Lower leg skin (tissue), 3 donors: ENCODE data around the gene CCDC74A.

Experiments used
- POLR2A ChIP-seq, 2 donors: fragments of 450-650 bp; IDR thresholded peaks; one replicate each; pipeline ENCODE4 v1.6.1; 2016 to 2017; ENCODE audit warnings: antibody characterized with exemption in 2 of 2, mild to moderate bottlenecking in 1 of 2, moderate library complexity in 1 of 2
- TF ChIP-seq, protein P1 (sequence below), 3 donors: fragments of 450-650 bp; IDR thresholded peaks; one replicate each; pipeline ENCODE4 v1.5.1; 2016; ENCODE audit warnings: antibody characterized with exemption in 3 of 3, mild to moderate bottlenecking in 3 of 3, moderate library complexity in 2 of 3

- TF ChIP-seq, protein P1, sequence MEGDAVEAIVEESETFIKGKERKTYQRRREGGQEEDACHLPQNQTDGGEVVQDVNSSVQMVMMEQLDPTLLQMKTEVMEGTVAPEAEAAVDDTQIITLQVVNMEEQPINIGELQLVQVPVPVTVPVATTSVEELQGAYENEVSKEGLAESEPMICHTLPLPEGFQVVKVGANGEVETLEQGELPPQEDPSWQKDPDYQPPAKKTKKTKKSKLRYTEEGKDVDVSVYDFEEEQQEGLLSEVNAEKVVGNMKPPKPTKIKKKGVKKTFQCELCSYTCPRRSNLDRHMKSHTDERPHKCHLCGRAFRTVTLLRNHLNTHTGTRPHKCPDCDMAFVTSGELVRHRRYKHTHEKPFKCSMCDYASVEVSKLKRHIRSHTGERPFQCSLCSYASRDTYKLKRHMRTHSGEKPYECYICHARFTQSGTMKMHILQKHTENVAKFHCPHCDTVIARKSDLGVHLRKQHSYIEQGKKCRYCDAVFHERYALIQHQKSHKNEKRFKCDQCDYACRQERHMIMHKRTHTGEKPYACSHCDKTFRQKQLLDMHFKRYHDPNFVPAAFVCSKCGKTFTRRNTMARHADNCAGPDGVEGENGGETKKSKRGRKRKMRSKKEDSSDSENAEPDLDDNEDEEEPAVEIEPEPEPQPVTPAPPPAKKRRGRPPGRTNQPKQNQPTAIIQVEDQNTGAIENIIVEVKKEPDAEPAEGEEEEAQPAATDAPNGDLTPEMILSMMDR (IDR thresholded peaks at IDR 0.05), result no peak
- TF ChIP-seq POLR2A (IDR thresholded peaks at IDR 0.05), result no peak
These were observed 10.4 kb upstream of the CCDC74A start for GRCh38 chr2:131517106-131517831.
